H1 (cell line): Measurements from ENCODE around the gene TMEM121B. TPM values are rescaled to one million over a fixed set of nuclear protein-coding genes. Genes with fewer than 3 reads are reported as not detected.

ENCODE experiments used
- CTCF ChIA-PET: fragments of 300-600 bp; sonication (Branson Sonifier 250); formaldehyde crosslinking; loops from one replicate; lab custom pipeline; 2021; ENCODE audit not compliant: partially characterized antibody; lab: Charles Lee
- POLR2A ChIA-PET: fragments of 300-600 bp; sonication (Branson Sonifier 250); formaldehyde crosslinking; loops from one replicate; lab custom pipeline; 2021; ENCODE audit warnings: inconsistent platforms; ENCODE audit not compliant: partially characterized antibody; lab: Charles Lee
- DNase-seq, 2 experiments: peaks; one replicate each; pipeline versions ENCODE4 v3.0.0 to v3.0.0-alpha.2; 2010 to 2022; ENCODE audit warnings: low spot score in 2 of 2, low read depth in 1 of 2, mixed read lengths in 1 of 2
- FAIRE-seq: peaks from 2 replicates; lab custom pipeline; 2011; peaks lifted over from hg19 to GRCh38; lab: Jason Lieb, UNC
- H2AFZ ChIP-seq: 2 replicates; pipeline ENCODE4 v1.8.1; 2012; ENCODE audit warnings: low read length, inconsistent platforms
- H2AK5ac ChIP-seq: 2 replicates; pipeline ENCODE4 v1.6.1; 2013; ENCODE audit warnings: low read depth, low read length
- H2BK120ac ChIP-seq: replicated peaks from 2 replicates; pipeline ENCODE3; 2013; ENCODE audit warnings: low read depth, low read length, inconsistent platforms
- H2BK12ac ChIP-seq: 2 replicates; pipeline ENCODE4 v1.6.1; 2013; ENCODE audit warnings: low read depth, low read length
- H2BK15ac ChIP-seq: 2 replicates; pipeline ENCODE4 v1.6.1; 2013; ENCODE audit warnings: low read length
- H2BK20ac ChIP-seq: 2 replicates; pipeline ENCODE4 v1.6.1; 2013; ENCODE audit warnings: low read length
- H2BK5ac ChIP-seq: 2 replicates; pipeline ENCODE4 v1.6.1; 2013; ENCODE audit warnings: low read depth, low read length
- H3K14ac ChIP-seq: 2 replicates; pipeline ENCODE4 v1.6.1; 2013; ENCODE audit warnings: inconsistent platforms; ENCODE audit not compliant: insufficient read length
- H3K18ac ChIP-seq: 2 replicates; pipeline ENCODE4 v1.6.1; 2013; ENCODE audit warnings: low read length; ENCODE audit errors: extremely low read depth
- H3K23ac ChIP-seq: 2 replicates; pipeline ENCODE4 v1.6.1; 2013; ENCODE audit warnings: inconsistent platforms; ENCODE audit not compliant: insufficient read length
- H3K23me2 ChIP-seq: 2 replicates; pipeline ENCODE4 v1.6.1; 2013; ENCODE audit warnings: low read depth, low read length
- H3K27ac ChIP-seq: 2 replicates; pipeline ENCODE4 v1.6.1; 2011; ENCODE audit warnings: low read depth, low read length, inconsistent platforms
- H3K27me3 ChIP-seq, 4 experiments: replicated peaks in 1 of 4; 1 replicate in 1 of 4; 2 replicates in 3 of 4; pipeline versions ENCODE4 v1.6.1 to v1.8.1; 2011 to 2013; ENCODE audit warnings: low read length in 3 of 4, mild to moderate bottlenecking in 3 of 4, inconsistent platforms in 2 of 4, mixed read lengths in 2 of 4, moderate library complexity in 1 of 4; ENCODE audit not compliant: control insufficient read depth in 3 of 4, insufficient read depth in 3 of 4; ENCODE audit errors: extremely low read depth in 1 of 4
- H3K36me3 ChIP-seq, 4 experiments: 2 replicates each; pipeline versions ENCODE4 v1.6.1 to v1.8.1; 2011 to 2013; ENCODE audit warnings: mild to moderate bottlenecking in 4 of 4, low read length in 3 of 4, moderate library complexity in 2 of 4, control low read depth in 1 of 4, inconsistent platforms in 1 of 4; ENCODE audit not compliant: insufficient read depth in 4 of 4, control insufficient read depth in 2 of 4
- H3K4ac ChIP-seq: replicated peaks from 2 replicates; pipeline ENCODE3; 2013; ENCODE audit warnings: low read length, low read depth, mixed read lengths, inconsistent platforms; ENCODE audit not compliant: insufficient read length
- H3K4me1 ChIP-seq, 4 experiments: replicated peaks in 1 of 4; 1 replicate in 1 of 4; 2 replicates in 3 of 4; pipeline versions ENCODE4 v1.6.1 to v1.8.1; 2011 to 2013; ENCODE audit warnings: low read length in 3 of 4, inconsistent platforms in 2 of 4, mixed read lengths in 1 of 4; ENCODE audit not compliant: insufficient read depth in 4 of 4, control insufficient read depth in 3 of 4
- H3K4me2 ChIP-seq, 2 experiments: 2 replicates each; pipeline versions ENCODE4 v1.6.1 to v1.8.1; 2011 to 2013; ENCODE audit warnings: low read depth in 2 of 2, low read length in 2 of 2, control low read depth in 1 of 2, inconsistent platforms in 1 of 2, mild to moderate bottlenecking in 1 of 2; ENCODE audit not compliant: insufficient read depth in 1 of 2
- H3K4me3 ChIP-seq, 4 experiments: fragments of 200-600, 300-600 bp in 1 of 4; sonication (generic), shearing (Covaris generic), sonication (Bioruptor Twin) in 1 of 4; 2 replicates each; pipeline versions ENCODE4 v1.5.1 to v1.8.1; 2011 to 2016; ENCODE audit warnings: low read length in 4 of 4, low read depth in 3 of 4, control low read depth in 2 of 4, inconsistent platforms in 2 of 4, mild to moderate bottlenecking in 2 of 4, mixed read lengths in 1 of 4, moderate library complexity in 1 of 4; ENCODE audit not compliant: insufficient read depth in 2 of 4; ENCODE audit errors: extremely low read depth in 1 of 4
- H3K56ac ChIP-seq: replicated peaks from 2 replicates; pipeline ENCODE3; 2013; ENCODE audit warnings: low read depth, mild to moderate bottlenecking, mixed read lengths, low read length, inconsistent platforms; ENCODE audit not compliant: insufficient read length
- H3K79me1 ChIP-seq: 2 replicates; pipeline ENCODE4 v1.6.1; 2013; ENCODE audit warnings: low read depth, low read length, control low read depth
- H3K79me2 ChIP-seq, 2 experiments: 2 replicates each; pipeline versions ENCODE4 v1.6.1 to v1.8.1; 2012 to 2013; ENCODE audit warnings: low read length in 2 of 2, mild to moderate bottlenecking in 2 of 2, inconsistent platforms in 1 of 2; ENCODE audit not compliant: insufficient read depth in 2 of 2, control insufficient read depth in 1 of 2
- H3K9ac ChIP-seq, 4 experiments: replicated peaks in 1 of 4; 1 replicate in 1 of 4; 2 replicates in 3 of 4; pipeline versions ENCODE4 v1.6.1 to v1.8.1; 2011 to 2013; ENCODE audit warnings: low read depth in 3 of 4, low read length in 3 of 4, control low read depth in 2 of 4, mild to moderate bottlenecking in 2 of 4, moderate library complexity in 2 of 4, inconsistent platforms in 1 of 4; ENCODE audit errors: extremely low read depth in 1 of 4
- H3K9me3 ChIP-seq, 2 experiments: 2 replicates each; pipeline versions ENCODE4 v1.6.1 to v1.8.1; 2012 to 2013; ENCODE audit warnings: mild to moderate bottlenecking in 2 of 2, moderate library complexity in 2 of 2, control low read depth in 1 of 2, inconsistent platforms in 1 of 2, low read depth in 1 of 2, low read length in 1 of 2, mixed read lengths in 1 of 2; ENCODE audit not compliant: insufficient read depth in 2 of 2
- H4K20me1 ChIP-seq, 2 experiments: replicated peaks in 1 of 2; 2 replicates each; pipeline versions ENCODE3 to v1.8.1; 2011 to 2013; ENCODE audit warnings: inconsistent platforms in 2 of 2, low read length in 2 of 2, mild to moderate bottlenecking in 1 of 2; ENCODE audit not compliant: insufficient read depth in 2 of 2, control insufficient read depth in 1 of 2
- H4K5ac ChIP-seq: 2 replicates; pipeline ENCODE4 v1.6.1; 2013; ENCODE audit warnings: low read length, low read depth, mixed read lengths, inconsistent platforms; ENCODE audit not compliant: insufficient read length
- H4K8ac ChIP-seq: 2 replicates; pipeline ENCODE4 v1.8.0; 2013; ENCODE audit warnings: mild to moderate bottlenecking, moderate library complexity, low read length, inconsistent platforms; ENCODE audit not compliant: insufficient read depth; ENCODE audit errors: extremely low read depth
- H4K91ac ChIP-seq: replicated peaks from 2 replicates; pipeline ENCODE3; 2013; ENCODE audit warnings: low read length, mixed read lengths, inconsistent platforms; ENCODE audit not compliant: insufficient read length
- ASH2L ChIP-seq: fragments of 200-600, 300-600 bp; sonication (generic); IDR thresholded peaks from one replicate; pipeline ENCODE4 v1.7.1; 2017; ENCODE audit warnings: low read length
- BCL11A ChIP-seq, 2 experiments: IDR thresholded peaks; one replicate each; pipeline ENCODE4 v1.6.1; 2011; ENCODE audit warnings: low read depth in 2 of 2, low read length in 2 of 2, mild to moderate bottlenecking in 2 of 2
- CBX8 ChIP-seq: fragments of 300-800, 300-1000 bp; sonication (generic); IDR thresholded peaks from 2 replicates; pipeline ENCODE4 v1.7.1; 2016; ENCODE audit warnings: low read depth, low read length, borderline replicate concordance
- HDAC2 ChIP-seq, 2 experiments: fragments of 300-600 bp in 1 of 2; sonication (generic) in 1 of 2; IDR thresholded peaks; 2 replicates each; pipeline ENCODE4 v1.6.1; 2011 to 2012; ENCODE audit warnings: low read depth in 2 of 2, low read length in 2 of 2, mild to moderate bottlenecking in 2 of 2, moderate library complexity in 2 of 2, borderline replicate concordance in 1 of 2, inconsistent platforms in 1 of 2
- JUND ChIP-seq: IDR thresholded peaks from 2 replicates; pipeline ENCODE4 v1.6.1; 2011; ENCODE audit warnings: mild to moderate bottlenecking, improper control_type of control experiment, low read length
- MAX ChIP-seq: IDR thresholded peaks from 2 replicates; pipeline ENCODE4 v1.6.1; 2012; ENCODE audit warnings: inconsistent platforms
- NANOG ChIP-seq: IDR thresholded peaks from 2 replicates; pipeline ENCODE4 v1.6.1; 2011; ENCODE audit warnings: low read length, low read depth, mild to moderate bottlenecking, inconsistent platforms; ENCODE audit not compliant: insufficient read depth, poor library complexity, severe bottlenecking
- RNF2 ChIP-seq: fragments of 200-900, 300-1000 bp; sonication (generic); IDR thresholded peaks from 2 replicates; pipeline ENCODE4 v1.7.1; 2016; ENCODE audit warnings: borderline replicate concordance, low read depth, mild to moderate bottlenecking, antibody characterized with exemption, low read length; ENCODE audit not compliant: poor library complexity, severe bottlenecking; ENCODE audit errors: missing control alignments
- SIN3A ChIP-seq, 2 experiments: IDR thresholded peaks in 1 of 2; conservative IDR thresholded peaks in 1 of 2; 2 replicates each; pipeline ENCODE4 v1.6.1; 2011 to 2012; ENCODE audit warnings: low read length in 2 of 2, improper control_type of control experiment in 1 of 2, low read depth in 1 of 2, mild to moderate bottlenecking in 1 of 2
- SIRT6 ChIP-seq: IDR thresholded peaks from one replicate; pipeline ENCODE4 v1.7.1; 2012; ENCODE audit warnings: low read length, inconsistent platforms
- TBP ChIP-seq: IDR thresholded peaks from 2 replicates; pipeline ENCODE4 v1.6.1; 2011; ENCODE audit warnings: low read depth, low read length, improper control_type of control experiment
- TCF12 ChIP-seq: IDR thresholded peaks from 2 replicates; pipeline ENCODE4 v1.6.1; 2011; ENCODE audit warnings: low read depth, mild to moderate bottlenecking, low read length
- ZNF274 ChIP-seq: IDR thresholded peaks from 2 replicates; pipeline ENCODE4 v1.7.0; 2012; ENCODE audit warnings: low read length, borderline replicate concordance; ENCODE audit errors: extremely low read depth
- WGBS, 2 experiments: shearing (Covaris generic) in 1 of 2; methylation state at CpG; one replicate each; pipeline versions ENCODE4 v1.1.6 to v1.1.7; 2013 to 2015; ENCODE audit warnings: low lambda C conversion rate in 2 of 2, mixed read lengths in 2 of 2, inconsistent platforms in 1 of 2, low coverage in 1 of 2, missing lambda C conversion rate in 1 of 2; ENCODE audit not compliant: insufficient replicate concordance in 2 of 2, insufficient coverage in 1 of 2, insufficient read length in 1 of 2; ENCODE audit errors: extremely low coverage in 1 of 2, missing lambda C conversion rate in 1 of 2; 5-methylcytosine and 5-hydroxymethylcytosine counted together
- polyA plus RNA-seq, 7 experiments: library from polyadenylated mRNA; depleted of rRNA in 3 of 7; stranded (reverse) in 5 of 7; unstranded in 2 of 7; fragments of >200 nt in 5 of 7; fragments of 200-250 nt in 2 of 7; gene quantifications; 1 replicate in 5 of 7; 2 replicates in 1 of 7; 4 replicates in 1 of 7; pipeline versions ENCODE4 v1.2.1 to v1.2.3, GENCODE V29; 2011 to 2013; ENCODE audit warnings: missing spikeins in 2 of 7, mixed read lengths in 2 of 7
- total RNA-seq: library from RNA; stranded (reverse); fragmentation: NEBNext Ultra II Directional; extraction: Animal tissue kit (Norgen Biotek cat#: 25700); gene quantifications from 2 replicates; pipeline ENCODE4 v1.2.1, GENCODE V29; 2021

Gene TMEM121B
- total and polyA plus RNA-seq, 2 of the 8 experiments (the other 6 are each of a cell fraction or from before 2014, with no cell fraction given): 4.3 to 6.9 TPM

- Histone ChIP-seq H2BK20ac (no peak overlapping the region), H4K5ac (no peak overlapping the region), H2BK15ac (no peak overlapping the region), H3K79me2 (no peaks in the 10 kb centered on the region), H3K18ac (no peak overlapping the region), H2BK120ac (no peak overlapping the region), H3K9me3 (no peaks in the 10 kb centered on the region), H3K23me2 (no peaks in the 10 kb centered on the region), H2AFZ (no peak overlapping the region), H2BK12ac (no peak overlapping the region), H4K8ac (no peak overlapping the region), H4K91ac (no peak overlapping the region), H3K27ac (no peak overlapping the region), H3K14ac (no peak overlapping the region), H3K23ac (no peak overlapping the region), H3K9ac (no peak overlapping the region), H3K4me1 (no peaks in the 10 kb centered on the region), H3K4me2 (no peak overlapping the region), H2AK5ac (no peak overlapping the region), H3K4me3 (no peak overlapping the region), H3K27me3 (no peaks in the 10 kb centered on the region), H3K4ac (no peak overlapping the region), H4K20me1 (peaks cover 0 to 2% of the 10 kb centered on the region in 2 experiments), H3K36me3 (peaks cover 0 to 11% (median 2%) of the 10 kb centered on the region in 4 experiments; a peak in 1 of 8 replicates), H3K56ac (no peak overlapping the region), H2BK5ac (no peak overlapping the region), H3K79me1 (no peaks in the 10 kb centered on the region; the same call in 1 of the 2 replicates)
- FAIRE-seq (no peak), DNase-seq (no peak)
- TF ChIP-seq BCL11A (IDR thresholded peaks at IDR 0.05; ENCODE audit: low read depth in 2 of 2, low read length in 2 of 2) (no peak), HDAC2 (IDR thresholded peaks at IDR 0.05; ENCODE audit: borderline replicate concordance in 1 of 2, low read depth in 2 of 2, low read length in 2 of 2) (no peak), SIRT6 (no peak), MAX (no peak), SIN3A (conservative IDR thresholded peaks at IDR 0.05 in 1 of 2, IDR thresholded peaks at IDR 0.05 in 1 of 2; ENCODE audit: low read depth in 1 of 2, low read length in 2 of 2) (no peak), JUND (no peak), ZNF274 (no peak), ASH2L (no peak), TCF12 (no peak), CBX8 (no peak), NANOG (no peak), RNF2 (no peak), TBP (no peak)
- 96% methylated on average over 6 of the region's 6 CpGs; no CpG with 5 or more reads in 1 of the 2 experiments for WGBS, 2 experiments
- ChIA-PET POLR2A (interaction anchor here (0.8 to 1.6 kb wide), 3 partner anchors 10 to 15 kb away, joined by 3 to 4 read pairs (median 3); no protein-coding TSS in a partner anchor), CTCF (interaction anchor here (1.6 to 4.2 kb wide), 8 partner anchors 10 to 64 kb away, joined by 4 to 35 read pairs (median 9); no protein-coding TSS in a partner anchor)
These were observed 13.7 kb downstream of the TMEM121B start for GRCh38 chr22:17107547-17107810.
